Heart left ventricle (tissue), 13 donors: Measurements from ENCODE around the gene AHCYL1.

Source experiments
- POLR2A ChIP-seq, 2 donors: fragments of 450-650 bp; IDR thresholded peaks; one replicate each; pipeline ENCODE4 v1.6.1; 2017; ENCODE audit warnings: antibody characterized with exemption in 2 of 2, mild to moderate bottlenecking in 2 of 2, moderate library complexity in 2 of 2
- TF ChIP-seq, protein P1 (sequence below), 12 donors: fragments of 200-600 bp; sonication (generic) in 4 of 12; IDR thresholded peaks; one replicate each; pipeline versions ENCODE4 v1.5.0 to v1.8.0; 2018 to 2022; ENCODE audit warnings: antibody characterized with exemption in 12 of 12, mild to moderate bottlenecking in 5 of 12
- donor health status: ischemic (EF 13 %, LVEDD 7.1; RV severe dilation, severe dysfunction).
- donor health status: DM: no; HTN: yes; CAD: no.
- donor health status: DM: no; HTN: no; CAD: no.
- donor health status: ischemic (EF 25% LVEDD 6.9; RV normal size, moderate dysfunction).
- donor health status: ischemic (EF 25% LVEDD 5.7; RV mildly dilated, moderate dysfunction).
- donor health status: ischemic (EF 35%, LVEDD 5.7; RV mildly dilated, moderate dysfunction).
- donor health status: nonischemic (EF 11% LVEDD 7.7; RV severe dilation, severe dysfunction).
- donor health status: DM: yes; HTN: yes; CAD: no.
- donor health status: PGD.
- donor health status: ischemic (EF 29% LVEDD 5.4; RV normal size, mild dysfunction).
- donor health status: nonischemic (EF 23%, LVEDD 6.1; RV moderate dilation, normal function).

DNA sequence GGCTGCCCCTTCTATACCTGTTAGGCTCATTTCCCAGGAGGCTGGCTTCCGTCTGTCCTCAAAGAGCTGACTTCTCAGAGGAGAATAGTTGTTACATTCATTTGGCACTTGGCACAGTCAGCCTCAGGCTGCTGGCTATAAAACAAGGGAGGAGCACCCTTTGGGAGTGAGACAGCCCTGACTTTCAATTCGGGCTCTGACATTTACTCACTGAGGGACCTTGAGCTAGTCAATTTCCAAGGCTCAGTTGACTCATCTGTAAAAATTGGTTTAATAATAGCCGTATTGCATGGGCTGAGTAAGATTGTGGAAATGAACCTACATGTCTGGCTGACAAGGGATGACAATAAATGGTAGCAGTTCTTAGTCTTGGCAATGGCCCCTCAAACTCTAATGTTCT, 72.2 kb downstream of the AHCYL1 start:
- TF ChIP-seq, protein P1, sequence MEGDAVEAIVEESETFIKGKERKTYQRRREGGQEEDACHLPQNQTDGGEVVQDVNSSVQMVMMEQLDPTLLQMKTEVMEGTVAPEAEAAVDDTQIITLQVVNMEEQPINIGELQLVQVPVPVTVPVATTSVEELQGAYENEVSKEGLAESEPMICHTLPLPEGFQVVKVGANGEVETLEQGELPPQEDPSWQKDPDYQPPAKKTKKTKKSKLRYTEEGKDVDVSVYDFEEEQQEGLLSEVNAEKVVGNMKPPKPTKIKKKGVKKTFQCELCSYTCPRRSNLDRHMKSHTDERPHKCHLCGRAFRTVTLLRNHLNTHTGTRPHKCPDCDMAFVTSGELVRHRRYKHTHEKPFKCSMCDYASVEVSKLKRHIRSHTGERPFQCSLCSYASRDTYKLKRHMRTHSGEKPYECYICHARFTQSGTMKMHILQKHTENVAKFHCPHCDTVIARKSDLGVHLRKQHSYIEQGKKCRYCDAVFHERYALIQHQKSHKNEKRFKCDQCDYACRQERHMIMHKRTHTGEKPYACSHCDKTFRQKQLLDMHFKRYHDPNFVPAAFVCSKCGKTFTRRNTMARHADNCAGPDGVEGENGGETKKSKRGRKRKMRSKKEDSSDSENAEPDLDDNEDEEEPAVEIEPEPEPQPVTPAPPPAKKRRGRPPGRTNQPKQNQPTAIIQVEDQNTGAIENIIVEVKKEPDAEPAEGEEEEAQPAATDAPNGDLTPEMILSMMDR (IDR thresholded peaks at IDR 0.05) = no peak
- no peak for TF ChIP-seq POLR2A (IDR thresholded peaks at IDR 0.05)
